Gastroesophageal sphincter (tissue), 4 donors: ENCODE results near the gene TRABD2B. TPM values are rescaled to one million over a fixed set of nuclear protein-coding genes. Genes with fewer than 3 reads are reported as not detected.
A peak's percentile ranks its signal among the peaks of the same experiment; 100 is the strongest.

Experiments used
- ATAC-seq: fragments of 150-250 bp; one replicate; pipeline ENCODE4 v1.9.1; 2016; ENCODE audit warnings: mild to moderate bottlenecking, moderate library complexity
- H3K27ac ChIP-seq, 4 donors: fragments of 200-600 bp; sonication (generic) in 3 of 4; 1 replicate in 3 of 4; 2 replicates in 1 of 4; pipeline ENCODE4 v1.5.1; 2016 to 2019
- H3K27me3 ChIP-seq: fragments of 200-600 bp; sonication (generic); one replicate; pipeline ENCODE4 v1.5.1; 2019
- H3K36me3 ChIP-seq, 2 donors: fragments of 200-600 bp; sonication (generic); one replicate each; pipeline ENCODE4 v1.5.1; 2019; ENCODE audit warnings: control low read depth in 1 of 2
- H3K4me1 ChIP-seq, 3 donors: fragments of 200-600 bp; sonication (generic); 1 replicate in 2 of 3; 2 replicates in 1 of 3; pipeline ENCODE4 v1.5.1; 2016 to 2019; ENCODE audit warnings: control low read depth in 2 of 3
- H3K4me3 ChIP-seq, 2 donors: fragments of 200-600 bp; sonication (generic); one replicate each; pipeline ENCODE4 v1.5.1; 2019; ENCODE audit warnings: mild to moderate bottlenecking in 1 of 2, moderate library complexity in 1 of 2
- H3K9me3 ChIP-seq, 3 donors: fragments of 200-600 bp; sonication (generic); one replicate each; pipeline ENCODE4 v1.5.1; 2017 to 2019; ENCODE audit warnings: control low read depth in 2 of 3
- EP300 ChIP-seq: sonication (generic); formaldehyde crosslinking; IDR thresholded peaks from one replicate; pipeline ENCODE4 v1.6.1; 2017; ENCODE audit warnings: antibody characterized with exemption, mild to moderate bottlenecking
- POLR2A ChIP-seq, 2 donors: fragments of 450-650 bp; IDR thresholded peaks; one replicate each; pipeline ENCODE4 v1.6.1; 2017; ENCODE audit warnings: antibody characterized with exemption in 2 of 2, mild to moderate bottlenecking in 2 of 2, moderate library complexity in 1 of 2
- POLR2AphosphoS5 ChIP-seq: sonication (generic); formaldehyde crosslinking; IDR thresholded peaks from one replicate; pipeline ENCODE4 v1.6.1; 2017; ENCODE audit warnings: antibody characterized with exemption
- WGBS, 2 donors: methylation state at CpG; one replicate each; pipeline ENCODE4 v1.1.5; 2018; ENCODE audit warnings: low coverage in 1 of 2; 5-methylcytosine and 5-hydroxymethylcytosine counted together
- total RNA-seq, 4 donors: library from RNA; depleted of rRNA; stranded (reverse); fragments of >200 nt; gene quantifications; one replicate each; pipeline ENCODE4 v1.1.0, GENCODE V29; 2016
- TF ChIP-seq, protein P1 (sequence below), 4 experiments: fragments of 200-600 bp in 2 of 4; fragments of 450-650 bp in 2 of 4; sonication (generic) in 1 of 4; IDR thresholded peaks; one replicate each; pipeline ENCODE4 v1.5.1; 2017 to 2019; ENCODE audit warnings: antibody characterized with exemption in 4 of 4, mild to moderate bottlenecking in 2 of 4, moderate library complexity in 2 of 4

The TRABD2B gene
- total RNA-seq, 4 donors from 2014 or later = 2.6 to 6.5 (median 3.4) TPM

DNA sequence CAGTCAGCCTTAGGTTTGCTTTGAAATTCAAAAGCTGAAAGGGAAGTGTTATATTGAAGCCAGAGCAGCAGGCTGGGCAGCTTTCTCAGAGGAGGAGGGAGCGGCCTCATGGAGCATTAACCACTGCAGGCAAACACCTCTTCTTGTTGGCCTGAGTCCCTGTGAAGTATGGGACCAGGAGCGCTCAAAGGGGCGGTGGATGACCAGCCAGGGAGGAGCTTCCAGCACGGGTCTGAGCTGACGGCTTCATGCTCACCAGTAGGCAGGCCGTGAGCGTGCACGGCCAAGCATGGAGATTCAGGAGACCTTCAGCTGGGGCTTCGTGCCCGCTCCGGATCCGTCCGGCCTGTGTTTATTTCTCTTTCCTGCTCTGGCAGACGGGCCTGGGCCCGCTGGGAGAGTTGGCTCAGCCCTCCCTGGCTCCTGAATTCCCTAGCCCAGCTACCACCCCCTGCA lies 245.2 kb downstream of the TRABD2B start:
- 11 to 55% methylated on average over 5 to 10 of the region's 15 CpGs for WGBS, 2 donors
- Histone ChIP-seq H3K27ac (peak overlapping the region in 3 of 4 donors; percentile 29 to 51 (median 50)), H3K36me3 (no peaks in the 10 kb centered on the region), H3K9me3 (no peaks in the 10 kb centered on the region), H3K27me3 (no peaks in the 10 kb centered on the region), H3K4me1 (peaks cover 0 to 28% (median 14%) of the 10 kb centered on the region in 3 donors), H3K4me3 (no peak overlapping the region)
- no peak for TF ChIP-seq POLR2A (IDR thresholded peaks at IDR 0.05)
- no peak for TF ChIP-seq POLR2AphosphoS5
- TF ChIP-seq EP300 = no peak
- TF ChIP-seq, protein P1, sequence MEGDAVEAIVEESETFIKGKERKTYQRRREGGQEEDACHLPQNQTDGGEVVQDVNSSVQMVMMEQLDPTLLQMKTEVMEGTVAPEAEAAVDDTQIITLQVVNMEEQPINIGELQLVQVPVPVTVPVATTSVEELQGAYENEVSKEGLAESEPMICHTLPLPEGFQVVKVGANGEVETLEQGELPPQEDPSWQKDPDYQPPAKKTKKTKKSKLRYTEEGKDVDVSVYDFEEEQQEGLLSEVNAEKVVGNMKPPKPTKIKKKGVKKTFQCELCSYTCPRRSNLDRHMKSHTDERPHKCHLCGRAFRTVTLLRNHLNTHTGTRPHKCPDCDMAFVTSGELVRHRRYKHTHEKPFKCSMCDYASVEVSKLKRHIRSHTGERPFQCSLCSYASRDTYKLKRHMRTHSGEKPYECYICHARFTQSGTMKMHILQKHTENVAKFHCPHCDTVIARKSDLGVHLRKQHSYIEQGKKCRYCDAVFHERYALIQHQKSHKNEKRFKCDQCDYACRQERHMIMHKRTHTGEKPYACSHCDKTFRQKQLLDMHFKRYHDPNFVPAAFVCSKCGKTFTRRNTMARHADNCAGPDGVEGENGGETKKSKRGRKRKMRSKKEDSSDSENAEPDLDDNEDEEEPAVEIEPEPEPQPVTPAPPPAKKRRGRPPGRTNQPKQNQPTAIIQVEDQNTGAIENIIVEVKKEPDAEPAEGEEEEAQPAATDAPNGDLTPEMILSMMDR (IDR thresholded peaks at IDR 0.05) = no peak
- peak; percentile 60 for ATAC-seq

DNA sequence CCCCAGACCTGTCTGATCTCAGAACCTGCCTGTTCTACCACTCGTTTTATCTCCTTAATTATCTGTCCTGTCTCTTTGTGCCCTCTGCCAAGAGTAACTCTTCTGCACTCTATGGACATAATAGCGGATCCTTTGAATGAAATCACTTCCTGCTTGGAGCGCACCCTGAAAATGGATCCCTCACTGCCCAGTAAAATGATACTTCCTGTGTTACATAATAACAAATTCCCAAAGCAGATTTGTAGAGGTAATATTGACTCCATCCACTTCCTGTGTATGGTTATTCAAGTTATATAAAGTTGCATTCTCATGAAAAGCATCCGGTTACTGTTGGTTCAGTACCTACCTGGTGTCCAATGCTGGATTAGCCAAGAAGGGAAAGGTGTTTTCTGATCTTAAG lies 246.0 kb downstream of the TRABD2B start:
- Histone ChIP-seq H3K4me3 (no peak overlapping the region), H3K9me3 (no peaks in the 10 kb centered on the region), H3K27ac (peak overlapping the region in 1 of 4 donors; percentile 51), H3K36me3 (no peaks in the 10 kb centered on the region), H3K27me3 (no peaks in the 10 kb centered on the region), H3K4me1 (peaks cover 0 to 28% (median 14%) of the 10 kb centered on the region in 3 donors)
- TF ChIP-seq EP300 = no peak
- TF ChIP-seq POLR2AphosphoS5 = no peak
- TF ChIP-seq, protein P1 (IDR thresholded peaks at IDR 0.05) = no peak
- no peak for TF ChIP-seq POLR2A (IDR thresholded peaks at IDR 0.05)
- ATAC-seq = no peak
- WGBS, 2 donors = 81 to 94% methylated on average over 2 to 4 of the region's 4 CpGs

DNA sequence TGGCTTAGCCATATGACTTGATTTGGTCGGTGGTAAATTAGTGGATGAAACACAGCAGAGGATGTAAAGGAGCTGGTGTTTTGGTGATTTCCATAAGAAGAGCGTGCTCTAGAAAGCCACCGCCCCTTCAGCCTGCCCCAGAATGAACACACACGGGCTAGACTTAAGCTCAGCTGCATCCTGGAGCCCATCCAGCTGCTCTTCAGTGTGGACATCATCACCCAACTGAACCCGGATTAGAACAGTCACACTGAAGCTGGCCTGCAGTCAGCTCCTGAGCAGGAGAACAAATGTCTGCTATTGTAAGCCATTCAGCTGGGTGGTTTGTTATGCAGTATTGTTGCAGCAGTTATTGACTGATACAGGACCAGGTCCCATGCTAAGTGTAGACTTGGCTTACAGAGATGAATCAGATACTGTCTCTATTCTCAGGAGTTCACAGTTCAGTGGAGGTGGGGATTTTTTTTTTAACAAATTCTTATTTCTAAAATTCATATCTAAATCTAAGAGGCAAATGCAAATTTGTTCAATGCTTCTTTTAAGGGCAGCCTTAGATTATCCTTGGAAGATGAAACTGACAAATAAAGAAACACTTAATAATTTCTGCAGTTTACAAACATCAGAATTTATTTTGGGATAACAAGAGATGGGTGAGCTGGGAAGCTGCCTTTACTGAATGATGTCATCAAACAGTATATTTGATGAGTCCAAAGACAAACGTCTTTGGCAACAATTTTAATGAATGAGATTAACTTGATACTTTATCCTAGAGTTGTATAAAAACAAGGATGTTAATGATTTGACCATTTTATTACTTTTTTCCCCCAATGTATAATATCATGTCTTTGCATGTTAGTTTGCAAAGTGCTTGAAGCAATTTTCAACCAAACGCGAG lies 251.2 kb downstream of the TRABD2B start:
- ATAC-seq = no peak

DNA sequence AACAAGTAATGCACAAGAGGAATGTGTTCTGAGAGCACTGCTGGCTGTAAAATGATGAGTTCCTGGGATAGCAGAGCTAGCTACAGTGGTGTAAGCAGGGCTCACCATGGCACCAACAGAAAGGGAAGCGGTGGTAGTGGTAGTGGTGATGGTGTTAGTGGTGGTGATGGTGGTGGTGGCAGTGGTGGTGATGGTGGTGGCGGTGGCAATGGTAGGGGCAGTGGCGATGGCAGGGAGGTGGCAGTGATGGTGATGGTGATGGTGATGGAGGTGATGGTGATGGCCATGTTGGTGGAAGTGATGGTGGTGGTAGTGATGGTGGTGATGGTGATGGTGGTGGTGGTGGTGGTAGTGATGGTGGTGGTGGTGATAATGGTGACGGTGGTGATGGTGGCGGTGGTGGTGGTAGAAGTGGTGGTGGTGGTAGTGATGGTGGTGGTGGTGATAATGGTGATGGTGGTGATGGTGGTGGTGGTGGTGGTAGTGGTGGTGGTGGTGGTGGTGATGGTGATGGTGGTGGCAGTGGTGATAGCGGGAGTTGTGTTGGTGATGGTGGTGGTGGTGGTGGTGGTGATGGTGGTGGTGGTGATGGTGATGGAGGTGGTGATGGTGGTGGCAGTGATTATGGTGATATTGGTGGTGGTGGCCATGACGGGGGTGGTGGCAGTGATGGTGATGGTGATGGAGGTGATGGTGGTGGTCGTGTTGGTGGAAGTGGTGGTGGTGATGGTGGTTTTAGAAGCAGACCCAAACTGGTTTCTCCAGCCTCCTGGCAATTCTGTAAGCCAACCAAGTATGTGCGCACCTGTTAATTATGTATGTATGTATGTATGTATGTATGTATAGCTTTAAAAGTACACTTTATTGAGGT lies 254.1 kb downstream of the TRABD2B start:
- peaks cover 0 to 6% (median 0%) of the 10 kb centered on the region in 3 donors for H3K9me3 ChIP-seq
- no peaks in the 10 kb centered on the region for H3K36me3 ChIP-seq
- TF ChIP-seq POLR2AphosphoS5 = no peak
- no peak for TF ChIP-seq POLR2A (IDR thresholded peaks at IDR 0.05)
- TF ChIP-seq EP300 = no peak
- TF ChIP-seq, protein P1 (IDR thresholded peaks at IDR 0.05) = no peak
- no peak overlapping the region for H3K4me3 ChIP-seq
- no peak for ATAC-seq
- H3K27ac ChIP-seq = no peak overlapping the region
- H3K4me1 ChIP-seq = peaks cover 0 to 7% (median 0%) of the 10 kb centered on the region in 3 donors
- WGBS, 2 donors = 80 to 84% methylated on average over 8 to 9 of the region's 9 CpGs
- H3K27me3 ChIP-seq = peaks cover 9% of the 10 kb centered on the region

More for the DNA sequence above, 251.2 kb downstream of the TRABD2B start:
- Histone ChIP-seq H3K4me1 (peaks cover 0 to 7% (median 0%) of the 10 kb centered on the region in 3 donors), H3K9me3 (peaks cover 0 to 5% (median 0%) of the 10 kb centered on the region in 3 donors), H3K27ac (no peak overlapping the region), H3K27me3 (no peaks in the 10 kb centered on the region), H3K4me3 (no peak overlapping the region), H3K36me3 (no peaks in the 10 kb centered on the region)
- no peak for TF ChIP-seq POLR2A (IDR thresholded peaks at IDR 0.05)
- TF ChIP-seq EP300 = no peak
- TF ChIP-seq, protein P1 (IDR thresholded peaks at IDR 0.05) = no peak
- TF ChIP-seq POLR2AphosphoS5 = no peak
- 70 to 90% methylated on average over 3 to 4 of the region's 8 CpGs for WGBS, 2 donors
